ENCODE data around the gene TMEM156. TPM values are rescaled to one million over a fixed set of nuclear protein-coding genes. Genes with fewer than 3 reads are reported as not detected.

Gene TMEM156
- polyA plus RNA-seq, 1 of the 3 experiments (the other 2 are of a cell fraction), result 0.13 TPM

DNA sequence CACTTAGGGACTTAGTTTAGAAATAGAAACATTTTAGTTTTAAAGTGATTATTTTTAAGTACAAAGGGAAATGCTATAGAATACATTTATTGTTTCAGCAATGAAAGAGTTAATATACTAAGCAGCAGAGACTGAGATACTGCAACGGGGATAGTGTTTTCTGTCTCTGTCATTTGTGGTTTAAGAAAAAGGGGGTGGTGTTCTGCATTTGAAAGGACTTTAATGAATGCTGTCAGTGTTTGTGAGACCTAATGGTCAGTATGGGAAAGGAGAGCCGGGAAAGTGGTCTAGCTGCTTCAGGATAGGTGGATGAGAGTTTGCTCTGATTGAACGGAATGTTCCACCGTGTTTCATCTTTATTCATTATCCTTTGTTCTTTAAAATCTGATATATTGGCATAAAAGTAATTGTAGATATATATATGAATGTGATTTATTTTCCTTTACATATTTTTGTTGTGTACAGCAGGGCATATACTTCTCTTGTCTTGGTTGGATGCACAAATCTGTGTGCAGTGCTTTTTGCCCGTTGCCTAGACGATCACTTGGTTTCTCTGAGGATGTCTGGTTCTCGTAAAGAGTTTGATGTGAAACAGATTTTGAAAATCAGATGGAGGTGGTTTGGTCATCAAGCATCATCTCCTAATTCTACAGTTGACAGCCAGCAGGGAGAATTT lies 30.0 kb upstream of the TMEM156 start, which contains the start of gene KLHL5 (continued):
- peak; percentile 38; the same call in 1 of the 2 replicates for TF ChIP-seq RCOR1 (IDR thresholded peaks at IDR 0.05; ENCODE audit: low read length)
- 0 out of 2 replicates have a peak, but pooled peaks have one; percentile 16 for TF ChIP-seq TEAD4 (IDR thresholded peaks at IDR 0.05; ENCODE audit: borderline replicate concordance, insufficient read depth)
- no peak for TF ChIP-seq NFIC (IDR thresholded peaks at IDR 0.05; ENCODE audit: borderline replicate concordance)
- TF ChIP-seq, protein P1, sequence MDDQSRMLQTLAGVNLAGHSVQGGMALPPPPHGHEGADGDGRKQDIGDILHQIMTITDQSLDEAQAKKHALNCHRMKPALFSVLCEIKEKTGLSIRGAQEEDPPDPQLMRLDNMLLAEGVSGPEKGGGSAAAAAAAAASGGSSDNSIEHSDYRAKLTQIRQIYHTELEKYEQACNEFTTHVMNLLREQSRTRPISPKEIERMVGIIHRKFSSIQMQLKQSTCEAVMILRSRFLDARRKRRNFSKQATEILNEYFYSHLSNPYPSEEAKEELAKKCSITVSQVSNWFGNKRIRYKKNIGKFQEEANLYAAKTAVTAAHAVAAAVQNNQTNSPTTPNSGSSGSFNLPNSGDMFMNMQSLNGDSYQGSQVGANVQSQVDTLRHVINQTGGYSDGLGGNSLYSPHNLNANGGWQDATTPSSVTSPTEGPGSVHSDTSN (IDR thresholded peaks at IDR 0.05), result peak; percentile 73
- TF ChIP-seq EP300 (IDR thresholded peaks at IDR 0.05; ENCODE audit: borderline replicate concordance in 1 of 2, low read depth in 1 of 2, low read length in 1 of 2), result peak in 1 of 2 experiments; percentile 28; a peak in 1 of 4 replicates

DNA sequence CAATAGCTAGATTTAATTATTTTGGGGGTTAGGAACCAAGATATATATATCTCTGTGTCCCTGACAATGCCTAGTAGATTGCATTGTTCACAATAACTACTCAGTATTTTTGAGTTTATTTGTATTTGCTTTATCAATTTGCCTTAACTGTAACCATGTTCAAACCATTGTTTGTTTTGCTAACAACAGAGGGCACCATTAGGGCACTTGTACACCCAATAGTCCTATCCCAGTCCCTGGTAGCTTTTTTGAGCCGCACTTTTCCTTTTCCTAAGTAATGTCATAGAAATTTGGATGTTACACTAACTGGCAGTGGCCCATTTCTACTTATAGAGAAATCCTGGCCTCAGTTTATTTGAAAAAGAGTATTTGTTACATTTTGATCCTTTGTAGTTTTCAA lies 29.2 kb upstream of the TMEM156 start:
- Histone ChIP-seq H4K20me1 (ENCODE audit: insufficient read depth) (no peaks in the 10 kb centered on the region; the same call in 1 of the 2 replicates), H3K27ac (ENCODE audit: low read depth in 2 of 2, low read length in 1 of 2) (peak overlapping the region; percentile 64 to 80; a peak in 3 of 4 replicates), H3K79me2 (ENCODE audit: insufficient read depth) (peaks cover 75% of the 10 kb centered on the region), H3K27me3 (ENCODE audit: insufficient read depth) (no peaks in the 10 kb centered on the region), H3K4me2 (peak overlapping the region; percentile 65; the same call in 1 of the 2 replicates), H3K4me1 (ENCODE audit: control insufficient read depth in 1 of 2, insufficient read depth in 2 of 2, low read depth in 1 of 2, low read length in 1 of 2) (peaks cover 0 to 14% of the 10 kb centered on the region in 2 experiments; a peak in 2 of 4 replicates), H3K9ac (no peak overlapping the region), H3F3A (replicated peaks; ENCODE audit: insufficient read depth) (peaks cover 10% of the 10 kb centered on the region), H3K4me3 (ENCODE audit: low read depth in 2 of 2, low read length in 1 of 2) (no peak overlapping the region; a peak in 1 of 4 replicates), H2AFZ (ENCODE audit: low read depth) (no peak overlapping the region), H3K9me2 (no peaks in the 10 kb centered on the region), H3K9me3 (no peaks in the 10 kb centered on the region), H3K36me3 (replicated peaks in 1 of 2; ENCODE audit: control insufficient read depth in 1 of 2, insufficient read depth in 2 of 2, low read length in 1 of 2) (no peaks in the 10 kb centered on the region)
- no peak for DNase-seq
- POLR2A ChIA-PET, result no interaction called here
- CTCF ChIA-PET, result interaction anchor here (0.9 to 4.6 kb wide), 7 partner anchors 11 to 120 kb away, joined by 3 to 24 read pairs (median 7); no protein-coding TSS in a partner anchor
- WGBS (ENCODE audit: low lambda C conversion rate), result 65% methylated on average over 1 of the region's 1 CpG
- TF ChIP-seq, protein P2, sequence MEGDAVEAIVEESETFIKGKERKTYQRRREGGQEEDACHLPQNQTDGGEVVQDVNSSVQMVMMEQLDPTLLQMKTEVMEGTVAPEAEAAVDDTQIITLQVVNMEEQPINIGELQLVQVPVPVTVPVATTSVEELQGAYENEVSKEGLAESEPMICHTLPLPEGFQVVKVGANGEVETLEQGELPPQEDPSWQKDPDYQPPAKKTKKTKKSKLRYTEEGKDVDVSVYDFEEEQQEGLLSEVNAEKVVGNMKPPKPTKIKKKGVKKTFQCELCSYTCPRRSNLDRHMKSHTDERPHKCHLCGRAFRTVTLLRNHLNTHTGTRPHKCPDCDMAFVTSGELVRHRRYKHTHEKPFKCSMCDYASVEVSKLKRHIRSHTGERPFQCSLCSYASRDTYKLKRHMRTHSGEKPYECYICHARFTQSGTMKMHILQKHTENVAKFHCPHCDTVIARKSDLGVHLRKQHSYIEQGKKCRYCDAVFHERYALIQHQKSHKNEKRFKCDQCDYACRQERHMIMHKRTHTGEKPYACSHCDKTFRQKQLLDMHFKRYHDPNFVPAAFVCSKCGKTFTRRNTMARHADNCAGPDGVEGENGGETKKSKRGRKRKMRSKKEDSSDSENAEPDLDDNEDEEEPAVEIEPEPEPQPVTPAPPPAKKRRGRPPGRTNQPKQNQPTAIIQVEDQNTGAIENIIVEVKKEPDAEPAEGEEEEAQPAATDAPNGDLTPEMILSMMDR (IDR thresholded peaks at IDR 0.05), result peak; percentile 30; the same call in 1 of the 2 replicates
- TF ChIP-seq FOXJ3 (CRISPR knock-in tag; IDR thresholded peaks at IDR 0.05) (no peak), MXI1 (IDR thresholded peaks at IDR 0.05; ENCODE audit: low read depth, low read length) (no peak), FOSL2 (IDR thresholded peaks at IDR 0.05; ENCODE audit: borderline replicate concordance, low read depth) (no peak), RFX5 (IDR thresholded peaks at IDR 0.05; ENCODE audit: low read length) (no peak), SMC3 (IDR thresholded peaks at IDR 0.05; ENCODE audit: low read depth, low read length) (peak; percentile 21; the same call in 1 of the 2 replicates), RAD21 (IDR thresholded peaks at IDR 0.05; ENCODE audit: low read length) (peak; percentile 42), EP300 (IDR thresholded peaks at IDR 0.05; ENCODE audit: borderline replicate concordance in 1 of 2, low read depth in 1 of 2, low read length in 1 of 2) (no peak)
